H1 (cell line): ENCODE data around the gene NLRP6. TPM values are rescaled to one million over a fixed set of nuclear protein-coding genes. Genes with fewer than 3 reads are reported as not detected.
A peak's percentile ranks its signal among the peaks of the same experiment; 100 is the strongest.

Source experiments
- CTCF ChIA-PET: fragments of 300-600 bp; sonication (Branson Sonifier 250); formaldehyde crosslinking; loops from one replicate; lab custom pipeline; 2021; ENCODE audit not compliant: partially characterized antibody; lab: Charles Lee
- POLR2A ChIA-PET: fragments of 300-600 bp; sonication (Branson Sonifier 250); formaldehyde crosslinking; loops from one replicate; lab custom pipeline; 2021; ENCODE audit warnings: inconsistent platforms; ENCODE audit not compliant: partially characterized antibody; lab: Charles Lee
- DNase-seq, 2 experiments: peaks; one replicate each; pipeline versions ENCODE4 v3.0.0 to v3.0.0-alpha.2; 2010 to 2022; ENCODE audit warnings: low spot score in 2 of 2, low read depth in 1 of 2, mixed read lengths in 1 of 2
- FAIRE-seq: peaks from 2 replicates; lab custom pipeline; 2011; peaks lifted over from hg19 to GRCh38; lab: Jason Lieb, UNC
- H2AFZ ChIP-seq: 2 replicates; pipeline ENCODE4 v1.8.1; 2012; ENCODE audit warnings: low read length, inconsistent platforms
- H2AK5ac ChIP-seq: 2 replicates; pipeline ENCODE4 v1.6.1; 2013; ENCODE audit warnings: low read depth, low read length
- H2BK120ac ChIP-seq: replicated peaks from 2 replicates; pipeline ENCODE3; 2013; ENCODE audit warnings: low read depth, low read length, inconsistent platforms
- H2BK12ac ChIP-seq: 2 replicates; pipeline ENCODE4 v1.6.1; 2013; ENCODE audit warnings: low read depth, low read length
- H2BK15ac ChIP-seq: 2 replicates; pipeline ENCODE4 v1.6.1; 2013; ENCODE audit warnings: low read length
- H2BK20ac ChIP-seq: 2 replicates; pipeline ENCODE4 v1.6.1; 2013; ENCODE audit warnings: low read length
- H2BK5ac ChIP-seq: 2 replicates; pipeline ENCODE4 v1.6.1; 2013; ENCODE audit warnings: low read depth, low read length
- H3K14ac ChIP-seq: 2 replicates; pipeline ENCODE4 v1.6.1; 2013; ENCODE audit warnings: inconsistent platforms; ENCODE audit not compliant: insufficient read length
- H3K18ac ChIP-seq: 2 replicates; pipeline ENCODE4 v1.6.1; 2013; ENCODE audit warnings: low read length; ENCODE audit errors: extremely low read depth
- H3K23ac ChIP-seq: 2 replicates; pipeline ENCODE4 v1.6.1; 2013; ENCODE audit warnings: inconsistent platforms; ENCODE audit not compliant: insufficient read length
- H3K23me2 ChIP-seq: 2 replicates; pipeline ENCODE4 v1.6.1; 2013; ENCODE audit warnings: low read depth, low read length
- H3K27ac ChIP-seq: 2 replicates; pipeline ENCODE4 v1.6.1; 2011; ENCODE audit warnings: low read depth, low read length, inconsistent platforms
- H3K27me3 ChIP-seq, 4 experiments: replicated peaks in 1 of 4; 1 replicate in 1 of 4; 2 replicates in 3 of 4; pipeline versions ENCODE4 v1.6.1 to v1.8.1; 2011 to 2013; ENCODE audit warnings: low read length in 3 of 4, mild to moderate bottlenecking in 3 of 4, inconsistent platforms in 2 of 4, mixed read lengths in 2 of 4, moderate library complexity in 1 of 4; ENCODE audit not compliant: control insufficient read depth in 3 of 4, insufficient read depth in 3 of 4; ENCODE audit errors: extremely low read depth in 1 of 4
- H3K36me3 ChIP-seq, 4 experiments: 2 replicates each; pipeline versions ENCODE4 v1.6.1 to v1.8.1; 2011 to 2013; ENCODE audit warnings: mild to moderate bottlenecking in 4 of 4, low read length in 3 of 4, moderate library complexity in 2 of 4, control low read depth in 1 of 4, inconsistent platforms in 1 of 4; ENCODE audit not compliant: insufficient read depth in 4 of 4, control insufficient read depth in 2 of 4
- H3K4ac ChIP-seq: replicated peaks from 2 replicates; pipeline ENCODE3; 2013; ENCODE audit warnings: low read length, low read depth, mixed read lengths, inconsistent platforms; ENCODE audit not compliant: insufficient read length
- H3K4me1 ChIP-seq, 4 experiments: replicated peaks in 1 of 4; 1 replicate in 1 of 4; 2 replicates in 3 of 4; pipeline versions ENCODE4 v1.6.1 to v1.8.1; 2011 to 2013; ENCODE audit warnings: low read length in 3 of 4, inconsistent platforms in 2 of 4, mixed read lengths in 1 of 4; ENCODE audit not compliant: insufficient read depth in 4 of 4, control insufficient read depth in 3 of 4
- H3K4me2 ChIP-seq, 2 experiments: 2 replicates each; pipeline versions ENCODE4 v1.6.1 to v1.8.1; 2011 to 2013; ENCODE audit warnings: low read depth in 2 of 2, low read length in 2 of 2, control low read depth in 1 of 2, inconsistent platforms in 1 of 2, mild to moderate bottlenecking in 1 of 2; ENCODE audit not compliant: insufficient read depth in 1 of 2
- H3K4me3 ChIP-seq, 4 experiments: fragments of 200-600, 300-600 bp in 1 of 4; sonication (generic), shearing (Covaris generic), sonication (Bioruptor Twin) in 1 of 4; 2 replicates each; pipeline versions ENCODE4 v1.5.1 to v1.8.1; 2011 to 2016; ENCODE audit warnings: low read length in 4 of 4, low read depth in 3 of 4, control low read depth in 2 of 4, inconsistent platforms in 2 of 4, mild to moderate bottlenecking in 2 of 4, mixed read lengths in 1 of 4, moderate library complexity in 1 of 4; ENCODE audit not compliant: insufficient read depth in 2 of 4; ENCODE audit errors: extremely low read depth in 1 of 4
- H3K56ac ChIP-seq: replicated peaks from 2 replicates; pipeline ENCODE3; 2013; ENCODE audit warnings: low read depth, mild to moderate bottlenecking, mixed read lengths, low read length, inconsistent platforms; ENCODE audit not compliant: insufficient read length
- H3K79me1 ChIP-seq: 2 replicates; pipeline ENCODE4 v1.6.1; 2013; ENCODE audit warnings: low read depth, low read length, control low read depth
- H3K79me2 ChIP-seq, 2 experiments: 2 replicates each; pipeline versions ENCODE4 v1.6.1 to v1.8.1; 2012 to 2013; ENCODE audit warnings: low read length in 2 of 2, mild to moderate bottlenecking in 2 of 2, inconsistent platforms in 1 of 2; ENCODE audit not compliant: insufficient read depth in 2 of 2, control insufficient read depth in 1 of 2
- H3K9ac ChIP-seq, 4 experiments: replicated peaks in 1 of 4; 1 replicate in 1 of 4; 2 replicates in 3 of 4; pipeline versions ENCODE4 v1.6.1 to v1.8.1; 2011 to 2013; ENCODE audit warnings: low read depth in 3 of 4, low read length in 3 of 4, control low read depth in 2 of 4, mild to moderate bottlenecking in 2 of 4, moderate library complexity in 2 of 4, inconsistent platforms in 1 of 4; ENCODE audit errors: extremely low read depth in 1 of 4
- H3K9me3 ChIP-seq, 2 experiments: 2 replicates each; pipeline versions ENCODE4 v1.6.1 to v1.8.1; 2012 to 2013; ENCODE audit warnings: mild to moderate bottlenecking in 2 of 2, moderate library complexity in 2 of 2, control low read depth in 1 of 2, inconsistent platforms in 1 of 2, low read depth in 1 of 2, low read length in 1 of 2, mixed read lengths in 1 of 2; ENCODE audit not compliant: insufficient read depth in 2 of 2
- H4K20me1 ChIP-seq, 2 experiments: replicated peaks in 1 of 2; 2 replicates each; pipeline versions ENCODE3 to v1.8.1; 2011 to 2013; ENCODE audit warnings: inconsistent platforms in 2 of 2, low read length in 2 of 2, mild to moderate bottlenecking in 1 of 2; ENCODE audit not compliant: insufficient read depth in 2 of 2, control insufficient read depth in 1 of 2
- H4K5ac ChIP-seq: 2 replicates; pipeline ENCODE4 v1.6.1; 2013; ENCODE audit warnings: low read length, low read depth, mixed read lengths, inconsistent platforms; ENCODE audit not compliant: insufficient read length
- H4K8ac ChIP-seq: 2 replicates; pipeline ENCODE4 v1.8.0; 2013; ENCODE audit warnings: mild to moderate bottlenecking, moderate library complexity, low read length, inconsistent platforms; ENCODE audit not compliant: insufficient read depth; ENCODE audit errors: extremely low read depth
- H4K91ac ChIP-seq: replicated peaks from 2 replicates; pipeline ENCODE3; 2013; ENCODE audit warnings: low read length, mixed read lengths, inconsistent platforms; ENCODE audit not compliant: insufficient read length
- BCL11A ChIP-seq, 2 experiments: IDR thresholded peaks; one replicate each; pipeline ENCODE4 v1.6.1; 2011; ENCODE audit warnings: low read depth in 2 of 2, low read length in 2 of 2, mild to moderate bottlenecking in 2 of 2
- GABPA ChIP-seq: IDR thresholded peaks from 2 replicates; pipeline ENCODE4 v1.6.1; 2011; ENCODE audit warnings: mild to moderate bottlenecking, low read length, moderate library complexity, borderline replicate concordance; ENCODE audit not compliant: insufficient read depth
- KDM5A ChIP-seq: fragments of 200-600 bp; IDR thresholded peaks from 2 replicates; pipeline ENCODE4 v1.7.1; 2012; ENCODE audit warnings: mild to moderate bottlenecking, low read length, inconsistent platforms, mixed read lengths
- MAX ChIP-seq: IDR thresholded peaks from 2 replicates; pipeline ENCODE4 v1.6.1; 2012; ENCODE audit warnings: inconsistent platforms
- POLR2A ChIP-seq, 2 experiments: IDR thresholded peaks; 1 replicate in 1 of 2; 2 replicates in 1 of 2; pipeline ENCODE4 v1.6.1; 2011; ENCODE audit warnings: low read depth in 2 of 2, low read length in 2 of 2, mild to moderate bottlenecking in 2 of 2; ENCODE audit errors: control extremely low read depth in 1 of 2
- RBBP5 ChIP-seq: IDR thresholded peaks from 2 replicates; pipeline ENCODE4 v1.7.1; 2012; ENCODE audit warnings: low read depth, mild to moderate bottlenecking, inconsistent platforms, low read length, moderate library complexity, borderline replicate concordance
- RNF2 ChIP-seq: fragments of 200-900, 300-1000 bp; sonication (generic); IDR thresholded peaks from 2 replicates; pipeline ENCODE4 v1.7.1; 2016; ENCODE audit warnings: borderline replicate concordance, low read depth, mild to moderate bottlenecking, antibody characterized with exemption, low read length; ENCODE audit not compliant: poor library complexity, severe bottlenecking; ENCODE audit errors: missing control alignments
- SIX5 ChIP-seq: IDR thresholded peaks from 2 replicates; pipeline ENCODE4 v1.6.1; 2011; ENCODE audit warnings: mild to moderate bottlenecking, low read depth, low read length
- SUZ12 ChIP-seq: fragments of 200-600 bp; sonication (generic); IDR thresholded peaks from 2 replicates; pipeline ENCODE4 v1.6.1; 2012; ENCODE audit warnings: mild to moderate bottlenecking, inconsistent platforms, low read length, moderate library complexity, mixed read lengths
- WGBS, 2 experiments: shearing (Covaris generic) in 1 of 2; methylation state at CpG; one replicate each; pipeline versions ENCODE4 v1.1.6 to v1.1.7; 2013 to 2015; ENCODE audit warnings: low lambda C conversion rate in 2 of 2, mixed read lengths in 2 of 2, inconsistent platforms in 1 of 2, low coverage in 1 of 2, missing lambda C conversion rate in 1 of 2; ENCODE audit not compliant: insufficient replicate concordance in 2 of 2, insufficient coverage in 1 of 2, insufficient read length in 1 of 2; ENCODE audit errors: extremely low coverage in 1 of 2, missing lambda C conversion rate in 1 of 2; 5-methylcytosine and 5-hydroxymethylcytosine counted together
- polyA plus RNA-seq, 7 experiments: library from polyadenylated mRNA; depleted of rRNA in 3 of 7; stranded (reverse) in 5 of 7; unstranded in 2 of 7; fragments of >200 nt in 5 of 7; fragments of 200-250 nt in 2 of 7; gene quantifications; 1 replicate in 5 of 7; 2 replicates in 1 of 7; 4 replicates in 1 of 7; pipeline versions ENCODE4 v1.2.1 to v1.2.3, GENCODE V29; 2011 to 2013; ENCODE audit warnings: missing spikeins in 2 of 7, mixed read lengths in 2 of 7
- total RNA-seq: library from RNA; stranded (reverse); fragmentation: NEBNext Ultra II Directional; extraction: Animal tissue kit (Norgen Biotek cat#: 25700); gene quantifications from 2 replicates; pipeline ENCODE4 v1.2.1, GENCODE V29; 2021

Gene NLRP6
- total and polyA plus RNA-seq, 2 of the 8 experiments (the other 6 are each of a cell fraction or from before 2014, with no cell fraction given): not detected

GRCh38 chr11:236774-237767, 41.1 kb upstream of the NLRP6 start, which contains the start of gene PSMD13:
Gene PSMD13, plus strand, starts transcription at chr11:236976. Its CDS starts 74 bp downstream, at chr11:237050.
- Histone ChIP-seq H3K56ac (peak within 1 kb of the TSS; percentile 35), H3K9me3 (no peaks in the 10 kb centered on the region), H3K23ac (no peak within 1 kb of the TSS), H4K91ac (no peak within 1 kb of the TSS), H3K4me1 (no peaks in the 10 kb centered on the region; a peak in 1 of 7 replicates), H2BK120ac (peak within 1 kb of the TSS; percentile 73), H3K79me1 (peaks cover 4% of the 10 kb centered on the region; the same call in 1 of the 2 replicates), H3K4ac (peak within 1 kb of the TSS; percentile 75), H3K27ac (peak within 1 kb of the TSS; percentile 71; the same call in 1 of the 2 replicates), H4K8ac (peak within 1 kb of the TSS; percentile 90; the same call in 1 of the 2 replicates), H3K27me3 (no peaks in the 10 kb centered on the region), H2AFZ (peak within 1 kb of the TSS; percentile 94), H2BK5ac (peak within 1 kb of the TSS; percentile 87; the same call in 1 of the 2 replicates), H3K4me2 (peak within 1 kb of the TSS; percentile 90 to 99), H3K9ac (peak within 1 kb of the TSS; percentile 76 to 87 (median 83)), H3K23me2 (peaks cover 14% of the 10 kb centered on the region), H3K36me3 (peaks cover 0 to 8% (median 3%) of the 10 kb centered on the region in 4 experiments; a peak in 4 of 8 replicates), H3K18ac (peak within 1 kb of the TSS; percentile 78), H4K20me1 (peaks cover 0 to 2% of the 10 kb centered on the region in 2 experiments), H2BK20ac (no peak within 1 kb of the TSS), H2AK5ac (no peak within 1 kb of the TSS; the same call in 1 of the 2 replicates), H4K5ac (peak within 1 kb of the TSS; percentile 44), H2BK12ac (no peak within 1 kb of the TSS), H3K4me3 (peak within 1 kb of the TSS; percentile 96 to 98 (median 96)), H3K79me2 (peaks cover 9 to 27% of the 10 kb centered on the region in 2 experiments), H2BK15ac (no peak within 1 kb of the TSS), H3K14ac (no peak within 1 kb of the TSS)
- POLR2A ChIA-PET: interaction anchor here (1.0 to 1.7 kb wide), 9 partner anchors 12 to 130 kb away, joined by 3 to 5 read pairs (median 4); partner anchors contain the start of genes BET1L and RIC8A
- 3% methylated on average over 61 of the region's 62 CpGs; no CpG with 5 or more reads in 1 of the 2 experiments for WGBS, 2 experiments
- FAIRE-seq: no peak
- DNase-seq: peak in 1 of 2 experiments; percentile 87
- CTCF ChIA-PET: interaction anchor here (0.7 to 8.7 kb wide), 10 partner anchors 10 to 128 kb away, joined by 3 to 88 read pairs (median 3); partner anchors contain the start of genes BET1L and RIC8A
- TF ChIP-seq BCL11A (IDR thresholded peaks at IDR 0.05; ENCODE audit: low read depth in 2 of 2, low read length in 2 of 2) (no peak), RBBP5 (peak; percentile 84; the same call in 1 of the 2 replicates), MAX (peak; percentile 39; the same call in 1 of the 2 replicates), SUZ12 (no peak), POLR2A (IDR thresholded peaks at IDR 0.05; ENCODE audit: control extremely low read depth in 1 of 2, low read depth in 2 of 2, low read length in 2 of 2) (peak in 1 of 2 experiments; percentile 18; a peak in 1 of 3 replicates), KDM5A (peak; percentile 59), RNF2 (no peak), GABPA (peak; percentile 91), SIX5 (no peak; the same call in 1 of the 2 replicates)
